MM.1S (cell line): ENCODE data around the gene HEBP1.

Source experiments
- EZH2 ChIP-seq: fragments of 300-600 bp; sonication (generic); optimal IDR thresholded peaks from 2 replicates; pipeline ENCODE3; 2017; ENCODE audit warnings: low read depth, mild to moderate bottlenecking, antibody characterized with exemption, low read length, mixed read lengths
- EZH2phosphoT487 ChIP-seq: fragments of 300-600 bp; sonication (generic); IDR thresholded peaks from 2 replicates; pipeline ENCODE4 v1.6.1; 2018; ENCODE audit warnings: antibody characterized with exemption, low read length
- TF ChIP-seq, protein P1 (sequence below): fragments of 300-600 bp; sonication (generic); IDR thresholded peaks from 2 replicates; pipeline ENCODE4 v1.5.1; 2016; ENCODE audit warnings: antibody characterized with exemption, low read length, mixed read lengths

DNA sequence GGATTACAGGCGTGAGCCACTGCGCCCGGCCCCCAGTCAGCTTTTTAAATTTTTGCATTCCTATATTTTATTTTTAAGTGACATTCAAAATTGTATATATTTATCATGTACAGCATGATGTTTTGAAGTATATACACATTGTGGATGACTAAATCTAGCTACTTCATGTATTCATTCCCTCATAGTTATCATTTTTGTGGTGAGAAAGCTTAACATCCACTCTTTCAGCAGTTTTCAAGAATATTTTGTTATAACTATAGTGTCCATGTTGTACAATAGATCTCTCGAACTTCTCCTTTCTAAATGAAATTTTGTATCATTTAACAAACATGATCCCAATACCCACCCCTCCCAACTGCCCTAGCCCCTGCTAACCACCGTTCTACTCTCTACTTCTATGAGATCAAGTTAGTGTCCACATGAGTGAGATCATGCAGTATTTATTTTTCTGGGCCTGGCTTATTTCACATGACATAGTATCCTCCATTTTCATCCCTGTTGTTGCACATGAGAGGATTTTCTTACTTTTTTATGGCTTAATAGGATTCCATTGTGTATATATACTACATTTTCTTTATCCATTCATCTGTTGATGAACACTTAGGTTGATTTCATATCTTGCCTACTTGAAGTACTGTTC lies 8.8 kb upstream of the HEBP1 start:
- TF ChIP-seq, protein P1, sequence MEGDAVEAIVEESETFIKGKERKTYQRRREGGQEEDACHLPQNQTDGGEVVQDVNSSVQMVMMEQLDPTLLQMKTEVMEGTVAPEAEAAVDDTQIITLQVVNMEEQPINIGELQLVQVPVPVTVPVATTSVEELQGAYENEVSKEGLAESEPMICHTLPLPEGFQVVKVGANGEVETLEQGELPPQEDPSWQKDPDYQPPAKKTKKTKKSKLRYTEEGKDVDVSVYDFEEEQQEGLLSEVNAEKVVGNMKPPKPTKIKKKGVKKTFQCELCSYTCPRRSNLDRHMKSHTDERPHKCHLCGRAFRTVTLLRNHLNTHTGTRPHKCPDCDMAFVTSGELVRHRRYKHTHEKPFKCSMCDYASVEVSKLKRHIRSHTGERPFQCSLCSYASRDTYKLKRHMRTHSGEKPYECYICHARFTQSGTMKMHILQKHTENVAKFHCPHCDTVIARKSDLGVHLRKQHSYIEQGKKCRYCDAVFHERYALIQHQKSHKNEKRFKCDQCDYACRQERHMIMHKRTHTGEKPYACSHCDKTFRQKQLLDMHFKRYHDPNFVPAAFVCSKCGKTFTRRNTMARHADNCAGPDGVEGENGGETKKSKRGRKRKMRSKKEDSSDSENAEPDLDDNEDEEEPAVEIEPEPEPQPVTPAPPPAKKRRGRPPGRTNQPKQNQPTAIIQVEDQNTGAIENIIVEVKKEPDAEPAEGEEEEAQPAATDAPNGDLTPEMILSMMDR: no peak
- TF ChIP-seq EZH2 (no peak), EZH2phosphoT487 (no peak)
